HTERT RPE-1 (cell line): Measurements from ENCODE around the gene MCM8.

ENCODE experiments used
- in situ Hi-C: fragments of 300-500 bp; cut with MboI; formaldehyde crosslinking; loops from 4 replicates; pipeline ENCODE4 v1.14.3; 2020; ENCODE audit warnings: low sequenced_read_pairs

Gene MCM8

DNA sequence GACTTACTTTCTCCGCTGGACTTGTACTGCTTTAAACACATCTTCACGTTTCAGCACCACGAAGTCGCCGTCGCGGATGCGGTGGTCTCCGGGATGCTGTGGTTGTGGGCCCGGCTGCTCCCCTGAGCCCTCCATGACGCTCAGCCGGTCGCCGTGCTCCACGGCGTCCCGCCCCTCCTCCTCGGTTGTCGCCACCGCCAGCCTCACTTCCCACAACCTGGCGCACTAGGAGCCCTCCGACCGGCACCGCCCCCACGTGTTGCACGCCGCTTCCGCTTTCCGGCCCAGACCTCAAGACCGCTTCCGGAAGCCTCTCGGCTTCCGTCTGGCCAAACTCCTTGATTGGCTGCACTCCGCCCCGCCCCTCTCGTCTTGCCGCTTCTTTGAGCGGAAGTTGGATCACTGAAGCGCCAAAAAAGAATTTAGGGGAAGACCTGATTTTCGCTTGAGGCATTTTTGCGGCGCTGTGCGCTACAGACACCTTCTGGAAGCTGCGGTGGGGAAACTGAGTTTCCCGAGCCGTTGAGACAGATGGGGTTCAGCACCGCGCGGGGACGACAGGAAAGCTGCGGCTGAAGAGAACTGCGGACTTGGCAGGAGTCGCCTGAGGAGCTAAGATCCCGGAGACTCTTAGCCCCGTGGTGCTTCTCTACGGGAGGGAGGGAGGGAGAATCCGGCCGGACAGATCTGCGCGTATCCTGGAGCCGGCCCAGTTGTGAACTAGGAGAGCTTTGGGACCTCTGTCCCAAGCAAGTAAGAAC is at the start of gene MCM8, which contains the start of gene TRMT6:
Gene MCM8, plus strand, starts transcription at position 382 of the 761 bp plus-strand sequence. CDS start 1,364 bp downstream, outside the sequence.
Gene TRMT6, minus strand, starts transcription at position 263 of the 761 bp plus-strand sequence. Its CDS starts 128 bp downstream, at position 135.
- in situ Hi-C loops, result no loop called here

- in situ Hi-C loops, result no loop called here
Observed at GRCh38 chr20:5900908-5901307, 49.5 kb upstream of the MCM8 start.

- in situ Hi-C loops, result no loop called here
Observed at GRCh38 chr20:5908981-5909380, 41.5 kb upstream of the MCM8 start.

- in situ Hi-C loops, result no loop called here
Observed at GRCh38 chr20:5910186-5910585, 40.3 kb upstream of the MCM8 start.

- in situ Hi-C loops, result no loop called here
Observed at GRCh38 chr20:5913166-5913565, 37.3 kb upstream of the MCM8 start.

- in situ Hi-C loops, result no loop called here
Observed at GRCh38 chr20:5914859-5915258, 35.6 kb upstream of the MCM8 start.

DNA sequence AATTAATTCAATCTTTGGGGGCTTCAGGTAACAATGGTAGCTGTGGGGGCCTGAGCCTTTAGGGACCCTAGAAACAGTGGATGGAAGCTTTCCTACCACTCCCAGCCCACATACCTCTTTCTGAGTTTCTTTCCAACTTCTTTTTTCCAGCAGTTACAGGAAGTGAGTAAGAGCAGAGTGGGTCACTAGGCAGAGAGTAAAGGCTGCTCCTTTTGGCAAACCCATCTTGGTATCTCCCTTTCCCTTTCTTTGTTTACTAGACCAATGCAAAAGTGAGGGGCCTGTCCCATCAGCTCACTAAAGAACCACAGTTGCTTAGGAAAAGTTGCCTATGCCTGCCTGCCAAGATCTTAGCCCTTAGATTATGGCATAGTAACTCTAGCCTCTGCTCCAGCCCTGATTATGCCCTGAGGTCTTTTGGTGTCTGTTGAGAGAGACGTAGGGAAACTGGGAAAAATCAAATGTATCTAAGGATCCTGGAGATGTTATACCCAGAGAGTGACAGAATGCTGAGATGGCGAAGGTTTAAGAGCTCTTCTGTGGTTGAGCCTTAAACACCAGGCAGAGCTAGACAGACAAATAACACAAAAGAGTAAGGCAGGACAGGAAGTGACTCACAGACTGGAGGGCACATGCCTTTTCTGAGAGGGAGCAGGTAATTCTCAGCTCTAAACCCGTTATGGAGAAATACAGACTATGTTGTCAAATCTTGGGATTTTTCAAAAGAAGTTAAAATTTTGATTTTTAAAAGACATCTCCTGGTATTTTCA is 31.4 kb upstream of the MCM8 start:
- in situ Hi-C loops, result no loop called here

DNA sequence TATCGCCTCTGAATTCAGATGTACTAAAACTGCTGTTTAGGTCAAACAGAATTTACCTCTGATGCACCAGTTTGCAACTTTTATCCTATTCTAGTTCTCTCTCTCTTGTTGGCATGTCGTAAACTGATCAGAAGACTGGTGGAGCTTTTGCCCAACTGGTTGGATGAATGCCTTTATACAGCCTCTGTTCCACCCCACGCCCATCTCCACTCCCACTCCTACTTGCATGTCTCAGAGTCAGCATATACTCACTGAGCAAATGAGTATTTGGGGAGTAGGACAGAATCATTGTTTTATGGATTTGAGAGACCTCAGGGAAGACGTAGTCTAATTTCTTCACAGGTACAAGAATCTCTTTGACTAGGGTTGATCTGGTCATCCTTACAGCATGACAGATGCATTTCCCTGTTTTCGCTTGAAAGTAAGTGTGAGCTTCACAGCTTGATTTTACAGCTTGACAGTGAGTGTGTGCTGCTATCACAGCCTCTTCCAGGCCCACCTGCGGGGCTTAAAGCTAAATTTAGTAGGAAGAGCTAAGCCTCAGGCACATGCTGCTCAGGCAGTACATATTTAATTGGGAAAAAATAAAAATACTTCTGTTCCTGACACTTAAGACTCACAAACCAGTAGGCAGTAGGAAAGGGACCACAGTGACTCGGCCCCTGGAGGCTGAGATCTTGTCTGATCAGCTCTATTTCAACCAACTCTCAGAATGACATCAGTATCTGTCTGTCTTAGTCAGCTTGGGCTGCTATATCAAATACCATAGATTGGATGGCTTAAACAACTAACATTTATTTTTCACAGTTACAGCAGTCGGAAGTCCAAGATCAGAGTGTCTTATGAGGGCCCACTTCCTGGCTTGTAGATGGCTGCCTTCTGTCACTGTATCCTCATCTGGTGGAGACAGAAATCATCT is 30.6 kb upstream of the MCM8 start:
- in situ Hi-C loops, result no loop called here

GRCh38 chr20:5920581-5920980 is 29.9 kb upstream of the MCM8 start:
- in situ Hi-C loops, result no loop called here

DNA sequence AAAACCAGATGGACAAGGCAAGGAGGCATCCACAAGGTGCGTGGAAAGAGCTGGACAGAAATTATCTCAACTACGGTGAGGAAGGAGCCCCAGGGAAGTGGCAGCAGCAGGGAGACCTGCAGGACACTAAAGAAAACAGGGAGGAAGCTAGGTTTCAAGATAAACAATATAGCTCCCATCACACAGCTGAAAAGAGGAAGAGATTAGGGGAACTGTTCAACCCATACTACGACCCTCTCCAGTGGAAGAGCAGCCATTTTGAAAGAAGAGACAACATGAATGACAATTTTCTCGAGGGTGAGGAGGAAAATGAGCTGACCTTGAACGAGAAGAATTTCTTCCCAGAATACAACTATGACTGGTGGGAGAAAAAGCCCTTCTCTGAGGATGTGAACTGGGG is 27.0 kb upstream of the MCM8 start:
- in situ Hi-C loops, result no loop called here

GRCh38 chr20:5925551-5925950 is 24.9 kb upstream of the MCM8 start:
- in situ Hi-C loops, result no loop called here

- in situ Hi-C loops, result no loop called here
Observed at GRCh38 chr20:5927749-5928462, 22.5 kb upstream of the MCM8 start.

- in situ Hi-C loops, result no loop called here
Observed at GRCh38 chr20:5928836-5929715, 21.4 kb upstream of the MCM8 start.

- in situ Hi-C loops, result no loop called here
Observed at GRCh38 chr20:5931411-5931810, 19.0 kb upstream of the MCM8 start.

- in situ Hi-C loops, result no loop called here
Observed at GRCh38 chr20:5932796-5933195, 17.7 kb upstream of the MCM8 start.

DNA sequence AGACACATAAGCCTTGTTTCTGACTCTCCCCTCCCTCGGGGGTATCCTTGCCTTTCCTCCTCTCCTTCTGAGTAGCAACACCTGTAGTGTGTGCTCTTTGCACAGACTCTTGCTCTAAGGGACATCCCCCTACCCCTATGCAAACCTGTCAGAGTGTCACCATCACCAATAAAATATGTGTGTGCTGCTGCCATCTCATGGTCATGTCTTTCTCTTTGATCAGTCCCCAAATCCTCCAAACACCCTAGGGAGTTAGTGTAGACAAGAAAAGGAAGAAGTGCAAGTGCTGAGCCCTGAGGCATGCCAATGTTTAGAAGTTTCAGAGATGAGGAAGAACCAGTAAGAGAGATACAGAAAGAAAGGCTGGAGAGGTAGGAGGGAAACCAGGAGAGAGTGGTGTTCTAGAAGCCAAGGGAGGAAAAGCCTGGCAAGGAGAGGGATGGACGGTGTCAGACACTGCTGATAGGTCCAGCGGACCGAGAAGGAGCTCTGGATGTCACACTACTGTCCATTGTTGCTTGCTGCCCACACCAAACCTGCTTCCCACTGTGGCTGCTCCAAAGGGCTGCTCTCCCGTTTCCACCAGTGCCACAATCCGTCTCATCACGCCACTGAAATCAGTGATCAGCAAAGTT is 16.5 kb upstream of the MCM8 start:
- in situ Hi-C loops, result no loop called here

- in situ Hi-C loops, result no loop called here
Observed at GRCh38 chr20:5935384-5935783, 15.1 kb upstream of the MCM8 start.

- in situ Hi-C loops, result no loop called here
Observed at GRCh38 chr20:5936238-5936637, 14.2 kb upstream of the MCM8 start.

GRCh38 chr20:5938456-5939029 is 11.9 kb upstream of the MCM8 start:
- in situ Hi-C loops, result no loop called here
